HepG2 (cell line): Measurements from ENCODE around the gene SLC41A1. TPM values are rescaled to one million over a fixed set of nuclear protein-coding genes. Genes with fewer than 3 reads are reported as not detected.

ENCODE experiments used
- ATAC-seq: fragments of 200-7000 bp; cut with Tn5 transposase; 3 replicates; pipeline ENCODE4 v1.9.1; 2020; ENCODE audit warnings: mild to moderate bottlenecking, moderate library complexity
- Bru-seq: library from RNA; stranded (reverse); fragments of 400-500 nt; gene quantifications from one replicate; lab custom pipeline; 2021; lab: Mats Ljungman, UMichigan
- BruChase-seq, 2 experiments: library from RNA; stranded (reverse); fragments of 400-500 nt; gene quantifications; one replicate each; lab custom pipeline; 2021; lab: Mats Ljungman, UMichigan
- BruUV-seq: library from RNA; stranded (reverse); fragments of 400-500 nt; replicated peaks from 2 replicates; lab custom pipeline; 2021; lab: Mats Ljungman, UMichigan
- CTCF ChIA-PET: fragments of 300-600 bp; formaldehyde crosslinking; extraction: SDS; loops from one replicate; lab custom pipeline; 2021; ENCODE audit warnings: low total read pairs, inconsistent platforms, low intra/inter-chr PET ratio; lab: Yijun Ruan, JAX
- POLR2A ChIA-PET: fragments of 350-600 bp; sonication (Branson Sonifier 250); formaldehyde crosslinking; loops from one replicate; lab custom pipeline; 2020; ENCODE audit warnings: antibody characterized with exemption, inconsistent platforms; lab: Yijun Ruan, JAX
- DNase-seq: peaks from one replicate; pipeline ENCODE4 v3.0.0-alpha.2; 2015; ENCODE audit warnings: low spot score
- FAIRE-seq: peaks from 3 replicates; lab custom pipeline; 2011; peaks lifted over from hg19 to GRCh38; lab: Jason Lieb, UNC
- H2AFZ ChIP-seq: one replicate; pipeline ENCODE4 v1.6.1; 2011; ENCODE audit warnings: low read length, inconsistent platforms
- H3K27ac ChIP-seq: fragments of 300-600 bp; 3 replicates; pipeline ENCODE4 v1.8.0; 2011; ENCODE audit warnings: mixed run types, mild to moderate bottlenecking, mixed read lengths, low read length, inconsistent platforms; ENCODE audit not compliant: insufficient read depth; ENCODE audit errors: extremely low read length
- H3K27me3 ChIP-seq, 2 experiments: fragments of 200-600 bp in 1 of 2; 2 replicates in 1 of 2; 3 replicates in 1 of 2; pipeline versions ENCODE4 v1.6.0 to v1.8.0; 2011; ENCODE audit warnings: low read length in 2 of 2, mild to moderate bottlenecking in 2 of 2, moderate library complexity in 2 of 2, inconsistent platforms in 1 of 2; ENCODE audit not compliant: insufficient read depth in 2 of 2, control insufficient read depth in 1 of 2
- H3K36me3 ChIP-seq, 2 experiments: fragments of 200-600 bp in 1 of 2; replicated peaks in 1 of 2; 2 replicates in 1 of 2; 3 replicates in 1 of 2; pipeline versions ENCODE4 v1.5.1 to v1.8.0; 2011; ENCODE audit warnings: low read length in 2 of 2, inconsistent platforms in 1 of 2; ENCODE audit not compliant: insufficient read depth in 2 of 2, control insufficient read depth in 1 of 2
- H3K4me1 ChIP-seq: 2 replicates; pipeline ENCODE4 v1.5.1; 2012; ENCODE audit warnings: low read length, inconsistent platforms; ENCODE audit not compliant: insufficient read depth
- H3K4me2 ChIP-seq: 2 replicates; pipeline ENCODE4 v1.6.0; 2011; ENCODE audit warnings: low read depth, low read length, inconsistent platforms
- H3K4me3 ChIP-seq, 3 experiments: fragments of 200-600 bp in 1 of 3; sonication (generic), shearing (Covaris generic) in 1 of 3; replicated peaks in 1 of 3; 2 replicates each; pipeline ENCODE4 v1.5.1; 2011 to 2016; ENCODE audit warnings: low read length in 3 of 3, inconsistent platforms in 2 of 3, low read depth in 2 of 3, mild to moderate bottlenecking in 2 of 3, control low read depth in 1 of 3, mixed read lengths in 1 of 3; ENCODE audit not compliant: insufficient read depth in 1 of 3
- H3K79me2 ChIP-seq: one replicate; pipeline ENCODE4 v1.6.1; 2011; ENCODE audit warnings: low read length, inconsistent platforms; ENCODE audit not compliant: insufficient read depth
- H3K9ac ChIP-seq: 2 replicates; pipeline ENCODE4 v1.6.0; 2011; ENCODE audit warnings: mild to moderate bottlenecking, low read depth, low read length, inconsistent platforms; ENCODE audit not compliant: insufficient read depth
- H3K9me3 ChIP-seq: 2 replicates; pipeline ENCODE4 v1.5.1; 2012; ENCODE audit warnings: mild to moderate bottlenecking, low read length
- H4K20me1 ChIP-seq: 2 replicates; pipeline ENCODE4 v1.6.0; 2011; ENCODE audit warnings: inconsistent platforms, mild to moderate bottlenecking, low read length, moderate library complexity; ENCODE audit not compliant: insufficient read depth
- CCDC6 ChIP-seq: sonication (generic); formaldehyde crosslinking; IDR thresholded peaks from 2 replicates; pipeline ENCODE4 v1.8.1; 2022; ENCODE audit warnings: mild to moderate bottlenecking, missing genetic modification reagents, moderate library complexity
- MZF1 ChIP-seq: sonication (generic); formaldehyde crosslinking; IDR thresholded peaks from 2 replicates; pipeline ENCODE4 v1.8.1; 2023; ENCODE audit warnings: mild to moderate bottlenecking, missing genetic modification reagents, borderline replicate concordance
- TEAD3 ChIP-seq: optimal IDR thresholded peaks from 2 replicates; pipeline ENCODE3; 2016; ENCODE audit warnings: borderline replicate concordance
- WGBS: methylation state at CpG from one replicate; pipeline ENCODE4 v1.1.6; 2017; ENCODE audit warnings: low lambda C conversion rate; 5-methylcytosine and 5-hydroxymethylcytosine counted together
- in situ Hi-C: cut with HindIII; loops from 2 replicates; pipeline ENCODE4 v1.10.0; 2017; ENCODE audit warnings: low pct_unique_long_range_greater_than_20kb; ENCODE audit not compliant: extremely low pct_ligation_motif_present
- intact Hi-C: fragments of 100-400 bp; cut with micrococcal nuclease; formaldehyde crosslinking; loops from one replicate; pipeline ENCODE4 v1.10.0; 2022; ENCODE audit not compliant: unreplicated experiment
- long read RNA-seq, 2 experiments: library from RNA in 1 of 2; library from polyadenylated mRNA in 1 of 2; stranded (forward) in 1 of 2; unstranded in 1 of 2; transcript quantifications; one replicate each; pipeline ENCODE4 v2.0.0, GENCODE V29; 2019 to 2022
- polyA minus RNA-seq, 3 experiments: library from RNA; depleted of rRNA, polyadenylated mRNA; stranded (reverse); fragments of >200 nt; gene quantifications; 2 replicates each; pipeline ENCODE4 v1.2.3, GENCODE V29; 2011; ENCODE audit warnings: low replicate concordance in 1 of 3
- polyA plus RNA-seq, 8 experiments: library from polyadenylated mRNA; depleted of rRNA in 3 of 8; stranded (reverse) in 7 of 8; unstranded in 1 of 8; fragments of >200 nt; fragmentation: Illumina TruSeq in 4 of 8; extraction: Trizol in 4 of 8; gene quantifications; 2 replicates each; pipeline versions ENCODE4 v1.2.1 to v1.2.3, GENCODE V29; 2011 to 2016; ENCODE audit warnings: low read depth in 4 of 8, missing spikeins in 1 of 8, mixed read lengths in 1 of 8; ENCODE audit not compliant: insufficient read depth in 1 of 8
- total RNA-seq, 5 experiments: library from RNA; depleted of rRNA; stranded (reverse); fragments of >200 nt; fragmentation: Illumina TruSeq; extraction: Trizol; gene quantifications; 2 replicates each; pipeline ENCODE4 v1.2.3, GENCODE V29; 2016; ENCODE audit warnings: low read depth in 1 of 5
- TF ChIP-seq, protein P1 (sequence below): sonication (generic); formaldehyde crosslinking; IDR thresholded peaks from 2 replicates; pipeline ENCODE4 v1.4.0; 2020; ENCODE audit warnings: missing genetic modification reagents
- TF ChIP-seq, protein P2 (sequence below): sonication (generic); formaldehyde crosslinking; IDR thresholded peaks from 2 replicates; pipeline ENCODE4 v1.5.0; 2020; ENCODE audit warnings: mild to moderate bottlenecking, low read depth, missing genetic modification reagents, borderline replicate concordance
- TF ChIP-seq, protein P3 (sequence below): IDR thresholded peaks from 2 replicates; pipeline ENCODE4 v1.6.1; 2016; ENCODE audit warnings: mild to moderate bottlenecking
- TF ChIP-seq, protein P4 (sequence below): sonication (generic); formaldehyde crosslinking; IDR thresholded peaks from 2 replicates; pipeline ENCODE4 v1.4.0; 2020; ENCODE audit warnings: missing genetic modification reagents, mild to moderate bottlenecking, borderline replicate concordance

SLC41A1 gene
- total RNA-seq (2016; rRNA removed; fragmentation: Illumina TruSeq; extraction: Trizol): 1.3 and 2.2 TPM in 2 replicates
- 0.26 and 0.30 TPM in 2 replicates for total RNA-seq (2016; cell fraction: cytosol; rRNA removed; fragmentation: Illumina TruSeq; extraction: Trizol; ENCODE audit: low read depth)
- total RNA-seq (2016; cell fraction: insoluble cytoplasmic fraction; rRNA removed; fragmentation: Illumina TruSeq; extraction: Trizol): 1.7 TPM in 2 replicates
- total RNA-seq (2016; cell fraction: membrane; rRNA removed; fragmentation: Illumina TruSeq; extraction: Trizol): 1.1 and 1.3 TPM in 2 replicates
- total RNA-seq (2016; cell fraction: nucleus; rRNA removed; fragmentation: Illumina TruSeq; extraction: Trizol): 1.4 and 1.9 TPM in 2 replicates
- 4.2 and 4.6 TPM in 2 replicates for polyA plus RNA-seq (2011; rRNA removed)
- 2.6 and 2.8 TPM in 2 replicates for polyA plus RNA-seq (2011; cell fraction: cytosol; rRNA removed)
- polyA plus RNA-seq (2011; cell fraction: nucleus; rRNA removed): 4.2 and 4.5 TPM in 2 replicates
- 2.7 and 3.9 TPM in 2 replicates for polyA plus RNA-seq (2012)
- 0.12 and 0.17 TPM in 2 replicates for polyA plus RNA-seq (2016; cell fraction: cytosol; fragmentation: Illumina TruSeq; extraction: Trizol; ENCODE audit: low read depth)
- polyA plus RNA-seq (2016; cell fraction: insoluble cytoplasmic fraction; fragmentation: Illumina TruSeq; extraction: Trizol; ENCODE audit: low read depth): 2.1 and 2.5 TPM in 2 replicates
- polyA plus RNA-seq (2016; cell fraction: membrane; fragmentation: Illumina TruSeq; extraction: Trizol; ENCODE audit: low read depth): 1.3 and 1.4 TPM in 2 replicates
- polyA plus RNA-seq (2016; cell fraction: nucleus; fragmentation: Illumina TruSeq; extraction: Trizol; ENCODE audit: insufficient read depth, low read depth): 2.8 and 4.2 TPM in 2 replicates
- polyA minus RNA-seq (2011; rRNA and poly(A)+ RNA removed; ENCODE audit: low replicate concordance): 5.4 and 35.6 TPM in 2 replicates
- polyA minus RNA-seq (2011; cell fraction: cytosol; rRNA and poly(A)+ RNA removed): 1.5 and 2.0 TPM in 2 replicates
- polyA minus RNA-seq (2011; cell fraction: nucleus; rRNA and poly(A)+ RNA removed): 2.4 and 2.6 TPM in 2 replicates
- Bru-seq, nascent RNA: percentile 34 among the genes with signal in this experiment
- percentile 48 among the genes with signal in this experiment for BruChase-seq, experiment 1, labeled RNA remaining after a 6-hour chase
- percentile 41 among the genes with signal in this experiment for BruChase-seq, experiment 2, labeled RNA remaining after a 2-hour chase
- long read RNA-seq, experiment 1: 0 reads
- long read RNA-seq, experiment 2, full-length matches to known transcripts: 1 of 7 reads
- long read RNA-seq, experiment 2, partial matches to known transcripts: 0 of 7 reads
- long read RNA-seq, experiment 2, other reads (novel, unspliced or antisense): 6 of 7 reads

DNA sequence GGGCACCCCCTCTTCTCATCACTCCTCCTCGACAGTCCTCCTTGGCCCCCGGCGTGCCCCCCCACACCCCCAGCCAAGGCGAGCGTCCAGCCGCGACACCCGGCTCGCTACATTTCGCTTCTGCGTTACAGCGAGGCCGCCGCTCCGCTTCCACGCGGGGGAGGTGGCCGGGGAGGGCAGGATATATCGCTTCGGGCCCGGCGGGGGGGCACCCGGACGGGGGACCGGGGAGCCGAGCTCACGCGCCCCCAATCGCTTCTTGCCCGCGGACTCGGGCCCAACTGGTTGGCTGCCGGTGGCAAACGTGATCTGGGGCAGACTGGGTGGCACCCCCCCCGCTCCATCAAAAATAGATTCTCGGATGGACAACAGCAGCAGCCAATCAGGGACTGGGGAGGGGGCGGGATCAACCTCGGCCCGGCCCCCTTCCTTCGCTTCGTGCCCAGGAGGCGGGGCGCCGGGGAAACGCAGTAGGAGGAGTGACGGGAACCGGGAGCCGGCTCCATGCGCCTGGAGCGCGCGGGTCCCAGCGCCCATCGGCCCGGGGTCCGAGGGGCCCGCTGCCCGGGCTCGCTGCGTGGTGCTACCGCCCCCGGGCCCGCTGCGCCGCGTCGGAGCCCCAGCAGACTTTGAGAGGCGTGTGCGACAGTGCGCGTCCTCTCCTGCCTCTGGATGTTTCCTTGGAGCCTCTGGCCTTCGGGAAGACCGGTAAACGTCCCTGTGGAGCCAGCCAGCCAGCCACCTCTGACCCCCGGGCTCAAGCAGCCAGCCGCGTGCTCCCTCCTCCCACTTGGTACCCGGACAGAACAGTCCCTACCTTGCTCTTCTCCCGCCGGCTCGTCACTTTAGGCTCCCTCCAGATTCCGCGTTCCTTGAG is at the start of gene SLC41A1:
Gene SLC41A1, minus strand, starts transcription at position 321 of the 877 bp plus-strand sequence. CDS start 2,757 bp downstream, outside the sequence.
- peak within 1 kb of the TSS; percentile 51; the same call in 1 of the 2 replicates for H3K9ac ChIP-seq
- intact Hi-C loops (no loop called here), in situ Hi-C loops (no loop called here)
- peak; percentile 68 for DNase-seq
- H3K4me3 ChIP-seq: peak within 1 kb of the TSS; percentile 59 to 80 (median 76)
- no peaks in the 10 kb centered on the region for H4K20me1 ChIP-seq
- peak within 1 kb of the TSS; percentile 92 for H3K4me2 ChIP-seq
- BruUV-seq: no TSS peak
- ChIA-PET CTCF (no interaction called here), POLR2A (no interaction called here)
- WGBS: 1% methylated on average over 18 of the region's 83 CpGs
- no peak for FAIRE-seq
- peaks cover 1 to 23% of the 10 kb centered on the region in 2 experiments; a peak in 3 of 5 replicates for H3K27me3 ChIP-seq
- H3K4me1 ChIP-seq: peaks cover 22% of the 10 kb centered on the region
- no peak within 1 kb of the TSS for H3K27ac ChIP-seq
- no peaks in the 10 kb centered on the region for H3K36me3 ChIP-seq
- ATAC-seq: peak; percentile 90
- no peak within 1 kb of the TSS for H2AFZ ChIP-seq
- no peaks in the 10 kb centered on the region for H3K79me2 ChIP-seq
- H3K9me3 ChIP-seq: no peaks in the 10 kb centered on the region
- TF ChIP-seq, protein P1, sequence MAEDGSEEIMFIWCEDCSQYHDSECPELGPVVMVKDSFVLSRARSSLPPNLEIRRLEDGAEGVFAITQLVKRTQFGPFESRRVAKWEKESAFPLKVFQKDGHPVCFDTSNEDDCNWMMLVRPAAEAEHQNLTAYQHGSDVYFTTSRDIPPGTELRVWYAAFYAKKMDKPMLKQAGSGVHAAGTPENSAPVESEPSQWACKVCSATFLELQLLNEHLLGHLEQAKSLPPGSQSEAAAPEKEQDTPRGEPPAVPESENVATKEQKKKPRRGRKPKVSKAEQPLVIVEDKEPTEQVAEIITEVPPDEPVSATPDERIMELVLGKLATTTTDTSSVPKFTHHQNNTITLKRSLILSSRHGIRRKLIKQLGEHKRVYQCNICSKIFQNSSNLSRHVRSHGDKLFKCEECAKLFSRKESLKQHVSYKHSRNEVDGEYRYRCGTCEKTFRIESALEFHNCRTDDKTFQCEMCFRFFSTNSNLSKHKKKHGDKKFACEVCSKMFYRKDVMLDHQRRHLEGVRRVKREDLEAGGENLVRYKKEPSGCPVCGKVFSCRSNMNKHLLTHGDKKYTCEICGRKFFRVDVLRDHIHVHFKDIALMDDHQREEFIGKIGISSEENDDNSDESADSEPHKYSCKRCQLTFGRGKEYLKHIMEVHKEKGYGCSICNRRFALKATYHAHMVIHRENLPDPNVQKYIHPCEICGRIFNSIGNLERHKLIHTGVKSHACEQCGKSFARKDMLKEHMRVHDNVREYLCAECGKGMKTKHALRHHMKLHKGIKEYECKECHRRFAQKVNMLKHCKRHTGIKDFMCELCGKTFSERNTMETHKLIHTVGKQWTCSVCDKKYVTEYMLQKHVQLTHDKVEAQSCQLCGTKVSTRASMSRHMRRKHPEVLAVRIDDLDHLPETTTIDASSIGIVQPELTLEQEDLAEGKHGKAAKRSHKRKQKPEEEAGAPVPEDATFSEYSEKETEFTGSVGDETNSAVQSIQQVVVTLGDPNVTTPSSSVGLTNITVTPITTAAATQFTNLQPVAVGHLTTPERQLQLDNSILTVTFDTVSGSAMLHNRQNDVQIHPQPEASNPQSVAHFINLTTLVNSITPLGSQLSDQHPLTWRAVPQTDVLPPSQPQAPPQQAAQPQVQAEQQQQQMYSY (CRISPR knock-in tag): 0 out of 2 replicates have a peak, but pooled peaks have one; percentile 27
- TF ChIP-seq, protein P2, sequence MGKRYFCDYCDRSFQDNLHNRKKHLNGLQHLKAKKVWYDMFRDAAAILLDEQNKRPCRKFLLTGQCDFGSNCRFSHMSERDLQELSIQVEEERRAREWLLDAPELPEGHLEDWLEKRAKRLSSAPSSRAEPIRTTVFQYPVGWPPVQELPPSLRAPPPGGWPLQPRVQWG: no peak
- 0 out of 2 replicates have a peak, but pooled peaks have one; percentile 37 for TF ChIP-seq CCDC6 (CRISPR knock-in tag)
- TF ChIP-seq, protein P3, sequence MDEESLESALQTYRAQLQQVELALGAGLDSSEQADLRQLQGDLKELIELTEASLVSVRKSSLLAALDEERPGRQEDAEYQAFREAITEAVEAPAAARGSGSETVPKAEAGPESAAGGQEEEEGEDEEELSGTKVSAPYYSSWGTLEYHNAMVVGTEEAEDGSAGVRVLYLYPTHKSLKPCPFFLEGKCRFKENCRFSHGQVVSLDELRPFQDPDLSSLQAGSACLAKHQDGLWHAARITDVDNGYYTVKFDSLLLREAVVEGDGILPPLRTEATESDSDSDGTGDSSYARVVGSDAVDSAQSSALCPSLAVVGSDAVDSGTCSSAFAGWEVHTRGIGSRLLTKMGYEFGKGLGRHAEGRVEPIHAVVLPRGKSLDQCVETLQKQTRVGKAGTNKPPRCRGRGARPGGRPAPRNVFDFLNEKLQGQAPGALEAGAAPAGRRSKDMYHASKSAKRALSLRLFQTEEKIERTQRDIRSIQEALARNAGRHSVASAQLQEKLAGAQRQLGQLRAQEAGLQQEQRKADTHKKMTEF (CRISPR knock-in tag): 0 out of 2 replicates have a peak, but pooled peaks have one; percentile 15
- TF ChIP-seq MZF1 (CRISPR knock-in tag): no peak
- TF ChIP-seq TEAD3 (CRISPR knock-in tag): no peak
- TF ChIP-seq, protein P4, sequence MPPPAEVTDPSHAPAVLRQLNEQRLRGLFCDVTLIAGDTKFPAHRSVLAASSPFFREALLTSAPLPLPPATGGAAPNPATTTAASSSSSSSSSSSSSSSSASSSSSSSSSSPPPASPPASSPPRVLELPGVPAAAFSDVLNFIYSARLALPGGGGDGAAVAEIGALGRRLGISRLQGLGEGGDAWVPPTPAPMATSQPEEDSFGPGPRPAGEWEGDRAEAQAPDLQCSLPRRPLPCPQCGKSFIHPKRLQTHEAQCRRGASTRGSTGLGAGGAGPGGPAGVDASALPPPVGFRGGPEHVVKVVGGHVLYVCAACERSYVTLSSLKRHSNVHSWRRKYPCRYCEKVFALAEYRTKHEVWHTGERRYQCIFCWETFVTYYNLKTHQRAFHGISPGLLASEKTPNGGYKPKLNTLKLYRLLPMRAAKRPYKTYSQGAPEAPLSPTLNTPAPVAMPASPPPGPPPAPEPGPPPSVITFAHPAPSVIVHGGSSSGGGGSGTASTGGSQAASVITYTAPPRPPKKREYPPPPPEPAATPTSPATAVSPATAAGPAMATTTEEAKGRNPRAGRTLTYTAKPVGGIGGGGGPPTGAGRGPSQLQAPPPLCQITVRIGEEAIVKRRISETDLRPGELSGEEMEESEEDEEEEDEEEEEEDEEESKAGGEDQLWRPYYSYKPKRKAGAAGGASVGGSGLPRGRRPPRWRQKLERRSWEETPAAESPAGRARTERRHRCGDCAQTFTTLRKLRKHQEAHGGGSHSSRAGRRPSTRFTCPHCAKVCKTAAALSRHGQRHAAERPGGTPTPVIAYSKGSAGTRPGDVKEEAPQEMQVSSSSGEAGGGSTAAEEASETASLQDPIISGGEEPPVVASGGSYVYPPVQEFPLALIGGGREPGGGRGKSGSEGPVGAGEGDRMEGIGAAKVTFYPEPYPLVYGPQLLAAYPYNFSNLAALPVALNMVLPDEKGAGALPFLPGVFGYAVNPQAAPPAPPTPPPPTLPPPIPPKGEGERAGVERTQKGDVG: no peak
